ENCODE results near the gene LPCAT1. TPM values are rescaled to one million over a fixed set of nuclear protein-coding genes. Genes with fewer than 3 reads are reported as not detected.

LPCAT1 gene
- total RNA-seq, 1 donor from 2014 or later: 41.9 TPM

DNA sequence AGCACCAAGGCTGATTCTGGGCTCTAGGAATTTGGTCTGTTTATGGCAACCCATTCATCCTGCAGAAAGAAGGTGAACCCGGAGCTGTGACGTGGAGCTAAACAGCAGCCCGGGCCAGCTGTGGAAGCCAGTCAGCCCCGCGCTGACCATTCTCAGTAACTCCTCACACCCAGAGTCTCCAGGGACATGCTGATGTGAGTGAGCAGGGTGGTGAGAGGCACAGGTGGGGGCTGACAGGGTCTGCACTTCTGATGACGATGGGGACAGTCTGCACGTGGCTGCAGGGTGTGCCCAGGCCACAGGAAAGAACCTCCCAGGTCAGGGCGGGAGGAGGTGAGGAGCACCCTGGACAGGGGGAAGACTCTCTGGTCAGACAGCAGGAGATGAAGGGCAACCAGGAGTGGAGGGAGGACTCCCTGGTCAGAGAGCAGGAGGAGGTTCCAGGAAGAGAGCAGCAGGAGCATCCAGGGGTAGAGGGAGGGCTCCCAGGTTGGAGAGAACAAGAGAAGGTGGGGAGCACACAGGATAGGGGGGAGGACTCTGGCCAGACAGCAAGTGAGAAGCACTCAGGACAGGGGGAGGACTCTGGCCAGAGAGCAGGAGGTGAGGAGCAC, 52.4 kb downstream of the LPCAT1 start:
- H3K4me3 ChIP-seq (ENCODE audit: insufficient read depth, low read depth, low read length): no peak overlapping the region
- H3K27me3 ChIP-seq (ENCODE audit: insufficient read depth, low read length): no peaks in the 10 kb centered on the region
- peaks cover 31% of the 10 kb centered on the region for H4K20me1 ChIP-seq (ENCODE audit: insufficient read depth, low read length)
- H3K9me3 ChIP-seq (ENCODE audit: insufficient read depth, low read depth, low read length): no peaks in the 10 kb centered on the region
- peaks cover 5% of the 10 kb centered on the region for H3K4me1 Mint-ChIP-seq (ENCODE audit: low read depth, unreplicated experiment)
- H3K27ac ChIP-seq (ENCODE audit: low read depth, low read length): no peak overlapping the region
- no peaks in the 10 kb centered on the region for H3K9me3 Mint-ChIP-seq (ENCODE audit: unreplicated experiment)
- no peak for TF ChIP-seq EZH2 (IDR thresholded peaks at IDR 0.05; ENCODE audit: insufficient read depth, low read length)
- TF ChIP-seq, protein P1, sequence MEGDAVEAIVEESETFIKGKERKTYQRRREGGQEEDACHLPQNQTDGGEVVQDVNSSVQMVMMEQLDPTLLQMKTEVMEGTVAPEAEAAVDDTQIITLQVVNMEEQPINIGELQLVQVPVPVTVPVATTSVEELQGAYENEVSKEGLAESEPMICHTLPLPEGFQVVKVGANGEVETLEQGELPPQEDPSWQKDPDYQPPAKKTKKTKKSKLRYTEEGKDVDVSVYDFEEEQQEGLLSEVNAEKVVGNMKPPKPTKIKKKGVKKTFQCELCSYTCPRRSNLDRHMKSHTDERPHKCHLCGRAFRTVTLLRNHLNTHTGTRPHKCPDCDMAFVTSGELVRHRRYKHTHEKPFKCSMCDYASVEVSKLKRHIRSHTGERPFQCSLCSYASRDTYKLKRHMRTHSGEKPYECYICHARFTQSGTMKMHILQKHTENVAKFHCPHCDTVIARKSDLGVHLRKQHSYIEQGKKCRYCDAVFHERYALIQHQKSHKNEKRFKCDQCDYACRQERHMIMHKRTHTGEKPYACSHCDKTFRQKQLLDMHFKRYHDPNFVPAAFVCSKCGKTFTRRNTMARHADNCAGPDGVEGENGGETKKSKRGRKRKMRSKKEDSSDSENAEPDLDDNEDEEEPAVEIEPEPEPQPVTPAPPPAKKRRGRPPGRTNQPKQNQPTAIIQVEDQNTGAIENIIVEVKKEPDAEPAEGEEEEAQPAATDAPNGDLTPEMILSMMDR (IDR thresholded peaks at IDR 0.05; ENCODE audit: insufficient read depth, low read depth, low read length): no peak
- FAIRE-seq (no peak), DNase-seq (ENCODE audit: low read depth) (no peak)
- H3K36me3 ChIP-seq (ENCODE audit: insufficient read depth, low read length): no peaks in the 10 kb centered on the region
- no peaks in the 10 kb centered on the region for H3K79me2 ChIP-seq (ENCODE audit: insufficient read depth, low read length)
- H3K4me2 ChIP-seq (ENCODE audit: low read length): no peak overlapping the region
- no peak overlapping the region for H3K4me3 Mint-ChIP-seq (ENCODE audit: unreplicated experiment)
- H3K27me3 Mint-ChIP-seq (ENCODE audit: low read depth, unreplicated experiment): no peaks in the 10 kb centered on the region
- H3K9ac ChIP-seq (ENCODE audit: low read length): no peak overlapping the region
- peaks cover 21% of the 10 kb centered on the region for H3K36me3 Mint-ChIP-seq (ENCODE audit: low read depth, unreplicated experiment)
- no peak overlapping the region for H2AFZ ChIP-seq (ENCODE audit: low read depth, low read length)
- H3K4me1 ChIP-seq (ENCODE audit: insufficient read depth, low read length): peaks cover 8% of the 10 kb centered on the region
- H3K27ac Mint-ChIP-seq (ENCODE audit: unreplicated experiment): no peak overlapping the region

DNA sequence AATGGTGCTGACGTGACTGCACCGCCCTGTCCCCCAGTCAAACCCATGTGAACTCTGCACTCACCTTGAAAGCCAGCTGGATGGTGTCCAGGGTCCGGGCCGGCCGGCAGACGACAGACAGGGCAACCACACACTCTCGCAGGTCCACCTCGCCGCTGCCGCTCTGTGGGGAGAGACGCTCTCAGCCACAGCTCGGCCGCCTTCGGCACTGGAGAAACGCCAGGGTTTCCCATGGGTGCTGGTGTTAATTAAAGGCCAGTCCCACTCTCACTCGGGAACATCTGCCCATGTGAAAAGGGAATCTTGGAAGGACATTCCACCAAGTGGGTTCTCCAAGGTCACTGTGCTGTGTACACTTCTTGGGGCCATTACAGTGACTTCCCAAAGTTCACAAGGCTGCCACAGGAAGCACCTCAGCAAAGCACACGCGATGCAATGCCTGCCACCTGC, 53.0 kb downstream of the LPCAT1 start:
- H3K4me1 Mint-ChIP-seq (ENCODE audit: low read depth, unreplicated experiment): peaks cover 5% of the 10 kb centered on the region
- no peak overlapping the region for H3K4me3 Mint-ChIP-seq (ENCODE audit: unreplicated experiment)
- no peak overlapping the region for H3K27ac Mint-ChIP-seq (ENCODE audit: unreplicated experiment)
- no peaks in the 10 kb centered on the region for H3K9me3 Mint-ChIP-seq (ENCODE audit: unreplicated experiment)
- no peak overlapping the region for H3K4me2 ChIP-seq (ENCODE audit: low read length)
- H3K4me3 ChIP-seq (ENCODE audit: insufficient read depth, low read depth, low read length): no peak overlapping the region
- H4K20me1 ChIP-seq (ENCODE audit: insufficient read depth, low read length): peaks cover 31% of the 10 kb centered on the region
- H3K9me3 ChIP-seq (ENCODE audit: insufficient read depth, low read depth, low read length): no peaks in the 10 kb centered on the region
- no peak for FAIRE-seq
- no peaks in the 10 kb centered on the region for H3K36me3 ChIP-seq (ENCODE audit: insufficient read depth, low read length)
- no peaks in the 10 kb centered on the region for H3K27me3 Mint-ChIP-seq (ENCODE audit: low read depth, unreplicated experiment)
- H3K27me3 ChIP-seq (ENCODE audit: insufficient read depth, low read length): no peaks in the 10 kb centered on the region
- H3K36me3 Mint-ChIP-seq (ENCODE audit: low read depth, unreplicated experiment): peaks cover 20% of the 10 kb centered on the region
- H3K79me2 ChIP-seq (ENCODE audit: insufficient read depth, low read length): no peaks in the 10 kb centered on the region
- H2AFZ ChIP-seq (ENCODE audit: low read depth, low read length): no peak overlapping the region
- TF ChIP-seq EZH2 (IDR thresholded peaks at IDR 0.05; ENCODE audit: insufficient read depth, low read length): no peak
- TF ChIP-seq, protein P1 (IDR thresholded peaks at IDR 0.05; ENCODE audit: insufficient read depth, low read depth, low read length): no peak
- DNase-seq (ENCODE audit: low read depth): no peak
- H3K4me1 ChIP-seq (ENCODE audit: insufficient read depth, low read length): peaks cover 8% of the 10 kb centered on the region
- no peak overlapping the region for H3K27ac ChIP-seq (ENCODE audit: low read depth, low read length)
- H3K9ac ChIP-seq (ENCODE audit: low read length): no peak overlapping the region
